DOHH2 (cell line): ENCODE results near the gene BNC2.

ENCODE experiments used
- H3F3A ChIP-seq: fragments of 200-600 bp; sonication (generic), shearing (Covaris generic); 2 replicates; pipeline ENCODE4 v1.6.0; 2016; ENCODE audit warnings: antibody characterized with exemption, mild to moderate bottlenecking; ENCODE audit not compliant: control insufficient read depth, insufficient read depth
- H3K27ac ChIP-seq: fragments of 200-600 bp; sonication (generic); 2 replicates; pipeline ENCODE4 v1.5.1; 2014; ENCODE audit warnings: low read depth, mild to moderate bottlenecking, low read length, moderate library complexity
- H3K27me3 ChIP-seq: fragments of 200-600 bp; sonication (generic); 2 replicates; pipeline ENCODE4 v1.6.1; 2014; ENCODE audit warnings: mild to moderate bottlenecking, low read length, mixed read lengths; ENCODE audit not compliant: control insufficient read depth
- H3K36me3 ChIP-seq: fragments of 200-600 bp; sonication (generic); 2 replicates; pipeline ENCODE4 v1.6.1; 2014; ENCODE audit warnings: mild to moderate bottlenecking, low read length, moderate library complexity, mixed read lengths; ENCODE audit not compliant: control insufficient read depth
- H3K4me1 ChIP-seq: fragments of 200-600 bp; sonication (generic); 2 replicates; pipeline ENCODE4 v1.6.1; 2014; ENCODE audit warnings: mild to moderate bottlenecking, low read length, mixed read lengths; ENCODE audit not compliant: control insufficient read depth
- H3K4me2 ChIP-seq: fragments of 200-600 bp; sonication (generic); 2 replicates; pipeline ENCODE4 v1.6.0; 2014; ENCODE audit warnings: mild to moderate bottlenecking, low read length, moderate library complexity
- H3K4me3 ChIP-seq: fragments of 200-600 bp; sonication (generic); 2 replicates; pipeline ENCODE4 v1.5.1; 2014; ENCODE audit warnings: mild to moderate bottlenecking, low read length, mixed read lengths
- H3K79me2 ChIP-seq: fragments of 200-600 bp; sonication (generic); 2 replicates; pipeline ENCODE4 v1.6.1; 2014; ENCODE audit warnings: mild to moderate bottlenecking, low read length, mixed read lengths; ENCODE audit not compliant: control insufficient read depth
- H3K9me2 ChIP-seq: fragments of 200-600 bp; sonication (generic); replicated peaks from 2 replicates; pipeline ENCODE4 v1.6.1; 2014; ENCODE audit warnings: mild to moderate bottlenecking, low read length, mixed read lengths; ENCODE audit not compliant: control insufficient read depth
- H3K9me3 ChIP-seq: fragments of 200-600 bp; sonication (generic); 2 replicates; pipeline ENCODE4 v1.6.1; 2014; ENCODE audit warnings: antibody characterized with exemption, low read length, mixed read lengths; ENCODE audit not compliant: control insufficient read depth, insufficient read depth
- H4K20me1 ChIP-seq: fragments of 200-600 bp; sonication (generic); 2 replicates; pipeline ENCODE4 v1.6.0; 2014; ENCODE audit warnings: low read depth, mild to moderate bottlenecking, antibody characterized with exemption, low read length, moderate library complexity; ENCODE audit not compliant: control insufficient read depth, insufficient read depth
- EZH2phosphoT487 ChIP-seq: fragments of 200-600 bp; sonication (generic); IDR thresholded peaks from 2 replicates; pipeline ENCODE4 v1.6.1; 2017; ENCODE audit warnings: borderline replicate concordance, mild to moderate bottlenecking, antibody characterized with exemption, low read length, moderate library complexity, mixed read lengths
- TF ChIP-seq, protein P1 (sequence below): fragments of 200-600 bp; sonication (generic); IDR thresholded peaks from one replicate; pipeline ENCODE4 v1.5.1; 2014; ENCODE audit warnings: antibody characterized with exemption, mild to moderate bottlenecking, low read depth, low read length; ENCODE audit not compliant: poor library complexity, severe bottlenecking

Gene BNC2

DNA sequence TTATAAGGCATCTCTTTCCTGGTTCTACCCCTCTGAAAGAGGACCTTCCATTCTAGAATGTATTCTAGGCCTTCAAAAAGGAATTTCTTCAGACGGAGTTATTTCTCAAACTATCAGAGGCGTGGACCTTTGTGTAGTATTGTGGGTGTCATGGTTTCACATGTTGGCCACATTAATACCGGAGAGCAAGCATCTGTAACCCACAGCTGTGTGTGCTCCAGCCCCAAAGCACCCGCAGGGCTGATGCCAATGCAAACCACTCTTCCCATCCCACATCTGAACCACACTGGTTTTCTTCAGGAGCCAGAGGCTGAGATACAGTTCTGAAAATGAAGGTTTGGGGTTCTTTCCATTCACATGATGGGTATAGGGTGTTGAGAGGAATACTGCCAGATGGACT lies 127.1 kb downstream of the BNC2 start:
- no peaks in the 10 kb centered on the region for H3K36me3 ChIP-seq

DNA sequence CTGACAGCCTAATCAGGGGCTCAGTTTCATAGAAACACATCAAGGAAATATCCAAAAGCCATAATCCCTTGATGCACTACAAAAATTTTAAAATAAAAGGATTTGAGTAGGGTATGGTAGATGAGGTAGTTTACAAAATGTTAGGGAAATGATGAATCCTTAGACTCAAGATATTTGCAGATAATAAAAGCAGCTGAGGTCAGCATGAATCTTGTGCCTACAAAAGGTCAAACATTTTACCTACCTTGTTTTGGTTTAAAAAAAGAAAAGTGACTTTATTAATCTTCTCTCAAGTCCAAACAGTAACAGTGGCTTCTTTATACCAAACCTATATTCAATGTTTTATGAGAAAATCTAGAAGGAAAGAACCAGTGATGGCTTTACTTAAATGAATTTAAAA lies 135.5 kb downstream of the BNC2 start:
- H3K9me2 ChIP-seq, result no peaks in the 10 kb centered on the region
- no peaks in the 10 kb centered on the region for H3K79me2 ChIP-seq
- H3K9me3 ChIP-seq, result no peaks in the 10 kb centered on the region
- H3K4me2 ChIP-seq, result no peak overlapping the region
- no peak overlapping the region for H3K27ac ChIP-seq
- no peaks in the 10 kb centered on the region for H3K4me1 ChIP-seq
- H3K4me3 ChIP-seq, result no peak overlapping the region
- H3K27me3 ChIP-seq, result no peaks in the 10 kb centered on the region
- H4K20me1 ChIP-seq, result no peaks in the 10 kb centered on the region
- H3K36me3 ChIP-seq, result no peaks in the 10 kb centered on the region
- TF ChIP-seq, protein P1, sequence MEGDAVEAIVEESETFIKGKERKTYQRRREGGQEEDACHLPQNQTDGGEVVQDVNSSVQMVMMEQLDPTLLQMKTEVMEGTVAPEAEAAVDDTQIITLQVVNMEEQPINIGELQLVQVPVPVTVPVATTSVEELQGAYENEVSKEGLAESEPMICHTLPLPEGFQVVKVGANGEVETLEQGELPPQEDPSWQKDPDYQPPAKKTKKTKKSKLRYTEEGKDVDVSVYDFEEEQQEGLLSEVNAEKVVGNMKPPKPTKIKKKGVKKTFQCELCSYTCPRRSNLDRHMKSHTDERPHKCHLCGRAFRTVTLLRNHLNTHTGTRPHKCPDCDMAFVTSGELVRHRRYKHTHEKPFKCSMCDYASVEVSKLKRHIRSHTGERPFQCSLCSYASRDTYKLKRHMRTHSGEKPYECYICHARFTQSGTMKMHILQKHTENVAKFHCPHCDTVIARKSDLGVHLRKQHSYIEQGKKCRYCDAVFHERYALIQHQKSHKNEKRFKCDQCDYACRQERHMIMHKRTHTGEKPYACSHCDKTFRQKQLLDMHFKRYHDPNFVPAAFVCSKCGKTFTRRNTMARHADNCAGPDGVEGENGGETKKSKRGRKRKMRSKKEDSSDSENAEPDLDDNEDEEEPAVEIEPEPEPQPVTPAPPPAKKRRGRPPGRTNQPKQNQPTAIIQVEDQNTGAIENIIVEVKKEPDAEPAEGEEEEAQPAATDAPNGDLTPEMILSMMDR, result no peak
- TF ChIP-seq EZH2phosphoT487, result no peak
- H3F3A ChIP-seq, result no peaks in the 10 kb centered on the region

More for the DNA sequence above, 127.1 kb downstream of the BNC2 start:
- no peaks in the 10 kb centered on the region for H4K20me1 ChIP-seq
- no peaks in the 10 kb centered on the region for H3F3A ChIP-seq
- no peaks in the 10 kb centered on the region for H3K9me2 ChIP-seq
- H3K27me3 ChIP-seq, result no peaks in the 10 kb centered on the region
- TF ChIP-seq, protein P1, result no peak
- TF ChIP-seq EZH2phosphoT487, result no peak
- no peaks in the 10 kb centered on the region for H3K4me1 ChIP-seq
- H3K9me3 ChIP-seq, result no peaks in the 10 kb centered on the region
- H3K4me3 ChIP-seq, result no peak overlapping the region
- no peaks in the 10 kb centered on the region for H3K79me2 ChIP-seq
- H3K4me2 ChIP-seq, result no peak overlapping the region
- no peak overlapping the region for H3K27ac ChIP-seq

DNA sequence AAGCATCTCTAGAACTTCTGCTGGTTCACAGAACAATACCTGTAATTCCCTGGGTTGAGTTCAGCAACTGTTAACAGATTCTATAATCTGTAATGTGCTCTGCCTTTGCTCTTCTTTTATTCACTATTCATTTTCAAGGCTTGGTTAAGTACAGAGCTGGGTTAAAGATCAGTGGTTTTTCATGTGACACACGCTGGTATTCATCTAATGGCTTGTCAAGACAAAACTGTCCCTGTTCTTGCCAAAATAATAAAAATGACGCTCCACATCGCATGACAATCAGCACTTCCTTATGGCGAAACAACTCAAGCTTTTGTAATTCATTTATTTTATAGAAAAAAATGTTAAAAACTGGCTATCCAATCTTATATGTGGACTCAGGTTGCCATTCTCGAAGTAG lies 137.9 kb downstream of the BNC2 start:
- Histone ChIP-seq H3K9me2 (no peaks in the 10 kb centered on the region), H3K4me3 (no peak overlapping the region), H3K9me3 (no peaks in the 10 kb centered on the region), H3K4me1 (no peaks in the 10 kb centered on the region), H3K36me3 (no peaks in the 10 kb centered on the region), H3F3A (no peaks in the 10 kb centered on the region), H3K27me3 (no peaks in the 10 kb centered on the region), H4K20me1 (no peaks in the 10 kb centered on the region), H3K4me2 (no peak overlapping the region), H3K79me2 (no peaks in the 10 kb centered on the region), H3K27ac (no peak overlapping the region)
- no peak for TF ChIP-seq EZH2phosphoT487
- TF ChIP-seq, protein P1, result no peak

GRCh38 chr9:16730162-16730561 lies 140.3 kb downstream of the BNC2 start:
- Histone ChIP-seq H3K9me2 (no peaks in the 10 kb centered on the region), H3K9me3 (no peaks in the 10 kb centered on the region), H4K20me1 (no peaks in the 10 kb centered on the region), H3K4me1 (no peaks in the 10 kb centered on the region), H3K79me2 (no peaks in the 10 kb centered on the region), H3F3A (no peaks in the 10 kb centered on the region), H3K4me2 (no peak overlapping the region), H3K27ac (no peak overlapping the region), H3K27me3 (no peaks in the 10 kb centered on the region), H3K36me3 (no peaks in the 10 kb centered on the region), H3K4me3 (no peak overlapping the region)
- TF ChIP-seq, protein P1, result no peak
- TF ChIP-seq EZH2phosphoT487, result no peak
